Ovary (tissue), 10 donors: ENCODE results near the gene DDX56. TPM values are rescaled to one million over a fixed set of nuclear protein-coding genes. Genes with fewer than 3 reads are reported as not detected.

ENCODE experiments used
- DNase-seq, 5 donors: peaks; one replicate each; pipeline ENCODE4 v3.0.0-alpha.2; 2019 to 2020
- H3K27ac ChIP-seq, 2 donors: fragments of 200-600 bp; one replicate each; pipeline versions ENCODE4 v1.5.1 to v1.8.0; 2019 to 2022
- H3K27me3 ChIP-seq: fragments of 200-600 bp; one replicate; pipeline ENCODE4 v1.8.0; 2022
- H3K36me3 ChIP-seq: fragments of 200-600 bp; sonication (generic); one replicate; pipeline ENCODE4 v1.5.1; 2019
- H3K4me1 ChIP-seq: one replicate; pipeline ENCODE4 v1.8.1; 2013; ENCODE audit warnings: mild to moderate bottlenecking, moderate library complexity; ENCODE audit not compliant: insufficient read depth
- H3K4me3 ChIP-seq: fragments of 200-600 bp; sonication (generic); one replicate; pipeline ENCODE4 v1.5.1; 2017
- H3K9me3 ChIP-seq, 2 donors: fragments of 200-600 bp in 1 of 2; sonication (generic) in 1 of 2; one replicate each; pipeline versions ENCODE4 v1.5.1 to v1.8.1; 2013 to 2019; ENCODE audit warnings: mild to moderate bottlenecking in 1 of 2, moderate library complexity in 1 of 2
- CTCF ChIP-seq, 3 donors: fragments of 450-650 bp in 2 of 3; fragments of 200-600 bp in 1 of 3; IDR thresholded peaks; one replicate each; pipeline versions ENCODE4 v1.5.1 to v1.8.0; 2016 to 2022; ENCODE audit warnings: antibody characterized with exemption in 3 of 3, mild to moderate bottlenecking in 1 of 3
- EP300 ChIP-seq: sonication (generic); formaldehyde crosslinking; IDR thresholded peaks from one replicate; pipeline ENCODE4 v1.6.1; 2017; ENCODE audit warnings: antibody characterized with exemption
- POLR2A ChIP-seq: fragments of 450-650 bp; IDR thresholded peaks from one replicate; pipeline ENCODE4 v1.6.1; 2017; ENCODE audit warnings: antibody characterized with exemption, mild to moderate bottlenecking, moderate library complexity
- WGBS, 3 donors: extraction: QIAGEN DNeasy Blood & Tissue Kit in 1 of 3; methylation state at CpG; one replicate each; pipeline versions ENCODE4 v1.1.5 to v1.1.7; 2013 to 2017; 5-methylcytosine and 5-hydroxymethylcytosine counted together
- intact Hi-C, 4 donors: fragments of 100-400 bp; cut with DNase I; formaldehyde crosslinking; loops; one replicate each; pipeline versions ENCODE4 v1.11.0 to v1.15.1; 2022 to 2023
- long read RNA-seq, 3 donors: library from polyadenylated mRNA in 2 of 3; unstranded in 2 of 3; transcript quantifications; one replicate each; pipeline ENCODE4 v2.0.0 and lab custom pipeline, GENCODE V29; 2021 to 2026
- polyA plus RNA-seq, 2 donors: library from polyadenylated mRNA; stranded (reverse); fragments of 200-250 nt in 1 of 2; fragments of 350-450 nt in 1 of 2; fragmentation: Illumina TruSeq in 1 of 2; extraction: RNeasy Lipid Tissue Mini Kit (QIAGEN cat#74804) in 1 of 2; gene quantifications; one replicate each; pipeline ENCODE4 v1.2.3, GENCODE V29; 2013 to 2014
- total RNA-seq, 7 donors: library from RNA; depleted of rRNA in 2 of 7; stranded (reverse); fragments of >200 nt in 2 of 7; fragmentation: NEBNext Ultra II Directional in 3 of 7; extraction: Animal tissue kit (Norgen Biotek cat#: 25700) in 3 of 7; gene quantifications; one replicate each; pipeline versions ENCODE4 v1.1.0 to v1.2.4, GENCODE V29; 2016 to 2023
- donor health status: DM: no; HTN: no; CAD: no; lungs with moderate emphysema.
- donor health status: DM: no; HTN: no; CAD: no.
- donor health status: Bipolar disorder and iron deficiency.
- donor health status: DM: yes; HTN: yes; CAD: no.
- donor health status: DM: no; HTN: no; CAD: no.
- donor health status: DM: yes; HTN: yes; CAD: no.

The DDX56 gene
- total RNA-seq (10 to 100 TPM; 33.6 to 78.4 (median 53.4) TPM), polyA plus RNA-seq (10 to 100 TPM; 39.2 to 43.4 TPM)
- long read RNA-seq, donor 1, transcript DDX56-206 (14 exons, 1,853 nt): minor isoform, 15 of 382 reads
- long read RNA-seq, donor 1, transcript DDX56-212 (13 exons, 1,781 nt): minor isoform, 18 of 382 reads
- long read RNA-seq, donor 1, transcript DDX56-203 (14 exons, 3,028 nt): minor isoform, 7 of 382 reads
- long read RNA-seq, donor 1, transcript DDX56-201 (14 exons, 2,336 nt): major isoform, 277 of 382 reads
- long read RNA-seq, donor 1, partial matches to known transcripts: 16 of 382 reads
- long read RNA-seq, donor 1, other reads (novel, unspliced or antisense): 49 of 382 reads
- long read RNA-seq, donor 2, transcript DDX56-201 (14 exons, 2,336 nt): major isoform, 16 of 30 reads
- long read RNA-seq, donor 2, partial matches to known transcripts: 13 of 30 reads
- long read RNA-seq, donor 2, other reads (novel, unspliced or antisense): 0 of 30 reads
- long read RNA-seq, donor 3, transcript DDX56-201 (14 exons, 2,336 nt): major isoform, 60 of 88 reads
- long read RNA-seq, donor 3, transcript DDX56-206 (14 exons, 1,853 nt): minor isoform, 8 of 88 reads
- long read RNA-seq, donor 3, partial matches to known transcripts: 1 of 88 reads
- long read RNA-seq, donor 3, other reads (novel, unspliced or antisense): 16 of 88 reads

GRCh38 chr7:44573464-44574286 lies at the start of gene DDX56:
TSS of gene DDX56 (minus strand) at chr7:44573908. CDS start at chr7:44573895, 13 bp downstream.
- H3K4me1 ChIP-seq: peaks cover 6% of the 10 kb centered on the region
- H3K27ac ChIP-seq: peak within 1 kb of the TSS; percentile 44 to 74
- H3K36me3 ChIP-seq: no peaks in the 10 kb centered on the region
- H3K9me3 ChIP-seq: no peaks in the 10 kb centered on the region
- peak; percentile 92 to 96 (median 94) for DNase-seq
- TF ChIP-seq CTCF (IDR thresholded peaks at IDR 0.05) (no peak), EP300 (no peak), POLR2A (peak; percentile 85)
- H3K27me3 ChIP-seq: no peaks in the 10 kb centered on the region
- peak within 1 kb of the TSS; percentile 77 for H3K4me3 ChIP-seq
- intact Hi-C loops: no loop called here
- 0% methylated on average over 41 to 74 of the region's 74 CpGs for WGBS, 3 donors

- 25 to 54% (median 29%) methylated on average over 5 of the region's 5 CpGs for WGBS, 3 donors
- no peaks in the 10 kb centered on the region for H3K9me3 ChIP-seq
- no peaks in the 10 kb centered on the region for H3K27me3 ChIP-seq
- peak overlapping the region in 1 of 2 donors; percentile 47 for H3K27ac ChIP-seq
- TF ChIP-seq POLR2A: no peak
- H3K4me3 ChIP-seq: no peak overlapping the region
- H3K4me1 ChIP-seq: peaks cover 13% of the 10 kb centered on the region
- no peak for DNase-seq
- H3K36me3 ChIP-seq: no peaks in the 10 kb centered on the region
- intact Hi-C loops: no loop called here
Observed at GRCh38 chr7:44622342-44623151, 48.8 kb upstream of the DDX56 start.

- peaks cover 13% of the 10 kb centered on the region for H3K4me1 ChIP-seq
- H3K4me3 ChIP-seq: no peak overlapping the region
- no peaks in the 10 kb centered on the region for H3K36me3 ChIP-seq
- no peak for DNase-seq
- no peaks in the 10 kb centered on the region for H3K9me3 ChIP-seq
- 83 to 87% (median 83%) methylated on average over 5 of the region's 5 CpGs for WGBS, 3 donors
- intact Hi-C loops: no loop called here
- no peak overlapping the region for H3K27ac ChIP-seq
- TF ChIP-seq EP300: no peak
- TF ChIP-seq POLR2A: no peak
- no peak for TF ChIP-seq CTCF (IDR thresholded peaks at IDR 0.05)
- no peaks in the 10 kb centered on the region for H3K27me3 ChIP-seq
Observed at GRCh38 chr7:44621750-44622103, 48.0 kb upstream of the DDX56 start.

GRCh38 chr7:44621034-44621749 lies 47.5 kb upstream of the DDX56 start:
- no peaks in the 10 kb centered on the region for H3K36me3 ChIP-seq
- 67 to 79% (median 73%) methylated on average over 11 of the region's 11 CpGs for WGBS, 3 donors
- H3K27me3 ChIP-seq: no peaks in the 10 kb centered on the region
- peaks cover 12% of the 10 kb centered on the region for H3K4me1 ChIP-seq
- no peak overlapping the region for H3K4me3 ChIP-seq
- H3K9me3 ChIP-seq: no peaks in the 10 kb centered on the region
- H3K27ac ChIP-seq: peak overlapping the region in 1 of 2 donors; percentile 19
- no peak for DNase-seq
- TF ChIP-seq EP300: no peak
- TF ChIP-seq POLR2A: no peak
- TF ChIP-seq CTCF (IDR thresholded peaks at IDR 0.05): no peak
- intact Hi-C loops: no loop called here
